HG02759 (cell line): Measurements from ENCODE around the gene ADAMTSL2.

Source experiments
- ATAC-seq: cut with Tn5 transposase; IDR thresholded peaks from one replicate; pipeline ENCODE4 v1.9.1; 2021; ENCODE audit warnings: mild to moderate bottlenecking, moderate library complexity; ENCODE audit not compliant: unreplicated experiment

The ADAMTSL2 gene

DNA sequence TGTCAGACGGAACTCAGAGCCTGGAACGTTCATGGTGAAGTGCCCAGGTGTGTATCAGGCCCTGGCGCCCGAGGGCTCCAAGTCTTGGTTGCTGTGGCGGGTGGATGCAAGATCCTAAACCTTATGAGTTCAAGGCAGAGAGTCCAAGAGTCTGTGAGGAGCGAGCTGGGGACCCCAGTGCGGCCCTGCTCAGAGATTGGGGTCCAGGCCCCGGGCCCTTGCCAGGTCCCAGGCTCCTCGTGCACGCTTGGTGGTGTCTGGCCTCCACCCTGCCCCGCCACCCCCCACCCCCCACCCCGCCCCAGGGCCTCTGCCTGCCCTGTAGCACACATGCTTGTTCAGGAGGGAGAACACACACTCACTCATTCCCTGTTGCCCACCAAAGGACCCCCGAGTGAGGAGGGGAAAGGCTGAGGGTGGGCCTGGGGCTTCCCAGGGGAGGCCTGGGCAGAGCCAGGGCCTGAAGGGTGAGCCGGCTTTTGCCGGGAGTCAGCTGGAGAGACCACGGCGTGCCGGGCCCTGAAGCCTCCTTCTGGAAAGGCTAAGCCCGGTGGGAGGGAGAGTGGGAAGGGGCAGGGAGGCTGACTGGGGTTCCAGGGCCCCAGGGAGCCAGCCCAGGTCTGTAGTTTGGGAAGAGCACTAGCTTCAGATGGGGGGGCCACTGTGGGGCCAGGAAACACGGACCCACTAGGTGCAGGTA, 37.5 kb downstream of the ADAMTSL2 start:
- ATAC-seq = no peak

DNA sequence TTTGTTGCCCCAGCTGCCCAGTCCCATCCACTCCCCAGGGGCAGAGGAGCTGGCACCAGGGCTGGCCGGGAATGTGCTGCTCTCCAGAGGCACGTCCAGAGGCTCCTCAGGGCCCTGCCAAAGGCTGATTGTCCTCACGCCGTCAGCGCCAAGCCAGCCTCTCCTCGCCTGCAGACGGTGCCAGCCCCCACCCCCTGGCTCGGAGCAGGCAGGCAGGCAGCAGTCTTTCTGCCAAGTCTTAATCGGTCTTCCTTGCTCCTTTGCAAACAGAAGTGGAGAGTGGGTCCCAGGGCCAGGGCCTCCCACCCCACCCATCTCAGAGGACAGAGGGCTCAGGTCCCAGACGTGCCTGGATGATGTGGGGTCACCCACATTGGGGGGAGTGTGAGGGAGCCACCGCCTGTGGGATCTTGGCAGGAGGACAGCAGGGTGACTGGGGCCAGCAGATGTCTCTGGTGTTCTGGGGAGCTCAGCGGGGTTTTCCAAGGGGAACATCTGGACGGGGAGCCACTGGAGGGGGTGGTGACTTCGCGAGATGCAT, 38.4 kb downstream of the ADAMTSL2 start:
- no peak for ATAC-seq

DNA sequence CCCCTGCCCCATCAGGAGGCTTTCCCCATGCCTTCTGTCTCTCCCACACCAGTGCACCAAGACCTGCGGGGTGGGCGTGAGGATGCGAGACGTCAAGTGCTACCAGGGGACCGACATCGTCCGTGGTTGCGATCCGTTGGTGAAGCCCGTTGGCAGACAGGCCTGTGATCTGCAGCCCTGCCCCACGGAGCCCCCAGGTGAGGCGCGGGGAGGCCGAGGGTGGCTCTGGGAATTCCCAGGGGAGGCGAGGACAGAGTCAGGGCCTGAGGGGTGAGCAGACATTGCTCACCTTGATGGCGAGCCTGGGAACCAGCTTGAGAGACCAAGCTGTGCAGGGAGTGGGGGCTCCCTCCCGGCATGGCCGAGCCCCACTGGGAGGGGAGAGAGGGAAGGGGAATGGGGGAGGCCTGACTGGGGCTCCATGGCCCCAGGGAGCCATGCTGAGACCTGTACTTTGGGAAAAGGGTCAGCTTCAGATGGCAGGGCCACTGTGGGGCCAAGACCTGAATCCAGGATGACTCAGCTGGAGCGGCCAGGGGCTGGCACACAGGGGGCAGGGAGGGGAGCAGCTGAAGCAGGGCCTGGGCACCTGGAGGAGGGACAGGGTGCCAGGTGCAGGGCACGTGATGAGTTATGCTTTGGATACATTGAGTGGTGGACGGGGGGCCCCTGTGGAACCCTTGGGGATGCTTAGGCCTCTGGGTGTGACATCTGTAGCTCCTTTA, 39.4 kb downstream of the ADAMTSL2 start:
- ATAC-seq = no peak

DNA sequence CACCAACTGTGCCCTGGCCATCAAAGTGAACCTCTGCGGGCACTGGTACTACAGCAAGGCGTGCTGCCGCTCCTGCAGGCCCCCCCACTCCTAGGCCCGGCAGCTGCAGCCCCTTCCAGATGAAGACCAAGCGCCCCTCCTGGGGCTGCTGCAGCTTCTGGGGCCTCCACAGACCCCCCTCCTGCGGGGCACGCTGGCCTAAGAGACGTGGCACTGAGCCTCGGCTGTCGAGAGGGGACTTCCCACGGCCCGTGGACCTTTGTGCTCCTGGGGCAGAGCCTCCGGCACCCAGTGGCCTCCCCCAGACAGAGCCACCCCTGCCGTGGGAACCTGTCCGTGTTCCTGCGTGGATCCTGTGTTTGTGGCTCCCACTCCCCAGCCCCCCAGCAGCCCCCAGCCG, 40.3 kb downstream of the ADAMTSL2 start:
- ATAC-seq = no peak

DNA sequence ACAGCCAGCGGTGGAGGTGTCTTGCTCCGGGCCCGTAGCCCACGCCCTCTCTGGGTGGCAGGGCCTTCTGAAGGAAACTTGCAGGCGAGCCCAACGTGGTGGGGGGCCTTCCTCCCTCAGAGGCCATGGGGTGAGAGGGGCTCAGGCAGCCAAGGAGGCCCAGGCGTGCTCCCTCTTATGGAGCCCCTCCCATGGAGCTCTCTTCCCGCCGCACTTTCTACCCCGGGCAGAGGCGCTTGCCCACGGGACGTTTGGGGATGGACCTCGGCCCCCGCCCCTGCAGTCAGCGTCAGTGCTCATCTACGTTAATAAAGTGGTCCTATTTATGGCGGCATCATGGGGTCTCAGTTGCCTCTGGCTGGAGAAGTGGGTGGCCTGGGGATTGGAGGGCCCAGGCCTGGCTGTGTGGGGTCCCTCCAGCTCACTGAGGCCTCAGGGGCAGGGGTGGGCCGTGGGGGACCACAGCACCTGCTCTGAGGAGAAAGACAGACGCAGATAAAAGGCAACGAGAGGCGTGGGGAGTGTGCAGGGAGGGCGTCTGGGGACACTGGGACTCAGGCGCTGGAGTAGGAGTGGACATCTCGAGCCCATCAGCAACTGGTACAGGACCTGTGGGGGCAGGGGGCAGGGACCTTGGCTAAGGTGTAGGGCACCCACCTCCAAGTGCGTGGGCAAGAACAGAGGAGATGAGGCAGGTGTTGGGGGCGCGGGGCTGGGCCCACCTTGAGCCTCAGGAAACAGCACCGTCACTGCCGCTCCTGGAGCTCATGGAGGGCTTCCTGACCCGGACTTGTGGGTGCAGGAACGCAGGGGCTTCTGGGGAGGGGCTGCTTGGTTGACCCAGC, 40.9 kb downstream of the ADAMTSL2 start:
- ATAC-seq = no peak

DNA sequence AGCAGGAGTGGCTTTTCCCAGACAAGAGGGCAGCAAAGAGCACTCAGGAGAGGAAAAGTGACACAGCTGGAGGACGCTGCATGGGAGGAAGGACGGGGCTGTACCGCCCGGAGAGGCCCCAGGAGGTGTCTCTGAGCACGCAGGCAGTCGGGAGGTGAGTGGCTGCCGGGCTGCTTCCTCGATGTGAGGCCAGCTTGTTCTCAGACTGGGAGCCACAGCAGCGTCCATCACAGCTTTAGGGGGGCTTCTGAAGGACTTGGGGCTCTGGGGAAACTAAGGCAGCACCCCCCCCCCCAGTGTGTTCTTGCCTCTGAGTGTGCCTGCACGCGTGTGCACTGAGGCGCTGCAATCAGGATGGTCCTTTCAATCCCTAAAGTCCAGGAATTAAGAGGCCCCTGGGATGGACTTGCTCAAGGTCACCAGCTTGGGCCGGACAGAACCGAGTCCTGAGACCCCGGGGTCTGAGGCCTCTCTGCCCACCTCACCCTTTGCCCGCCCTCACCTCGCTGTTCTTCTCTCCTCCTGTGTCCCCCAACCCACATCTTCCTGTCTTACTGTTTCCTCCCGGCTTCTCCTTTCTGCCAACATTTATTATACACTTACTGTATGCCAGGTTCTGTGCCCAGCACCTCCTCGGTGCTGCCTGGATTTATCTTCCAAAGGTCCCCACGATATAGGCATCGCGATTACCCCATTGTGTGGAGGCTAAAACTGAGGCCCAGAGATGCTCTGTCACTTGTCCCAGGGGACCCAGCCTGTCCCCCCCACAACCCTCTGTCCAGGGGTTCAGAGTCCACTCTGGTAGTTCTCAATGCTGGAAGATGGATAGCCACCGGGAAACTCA, 41.7 kb downstream of the ADAMTSL2 start:
- no peak for ATAC-seq

DNA sequence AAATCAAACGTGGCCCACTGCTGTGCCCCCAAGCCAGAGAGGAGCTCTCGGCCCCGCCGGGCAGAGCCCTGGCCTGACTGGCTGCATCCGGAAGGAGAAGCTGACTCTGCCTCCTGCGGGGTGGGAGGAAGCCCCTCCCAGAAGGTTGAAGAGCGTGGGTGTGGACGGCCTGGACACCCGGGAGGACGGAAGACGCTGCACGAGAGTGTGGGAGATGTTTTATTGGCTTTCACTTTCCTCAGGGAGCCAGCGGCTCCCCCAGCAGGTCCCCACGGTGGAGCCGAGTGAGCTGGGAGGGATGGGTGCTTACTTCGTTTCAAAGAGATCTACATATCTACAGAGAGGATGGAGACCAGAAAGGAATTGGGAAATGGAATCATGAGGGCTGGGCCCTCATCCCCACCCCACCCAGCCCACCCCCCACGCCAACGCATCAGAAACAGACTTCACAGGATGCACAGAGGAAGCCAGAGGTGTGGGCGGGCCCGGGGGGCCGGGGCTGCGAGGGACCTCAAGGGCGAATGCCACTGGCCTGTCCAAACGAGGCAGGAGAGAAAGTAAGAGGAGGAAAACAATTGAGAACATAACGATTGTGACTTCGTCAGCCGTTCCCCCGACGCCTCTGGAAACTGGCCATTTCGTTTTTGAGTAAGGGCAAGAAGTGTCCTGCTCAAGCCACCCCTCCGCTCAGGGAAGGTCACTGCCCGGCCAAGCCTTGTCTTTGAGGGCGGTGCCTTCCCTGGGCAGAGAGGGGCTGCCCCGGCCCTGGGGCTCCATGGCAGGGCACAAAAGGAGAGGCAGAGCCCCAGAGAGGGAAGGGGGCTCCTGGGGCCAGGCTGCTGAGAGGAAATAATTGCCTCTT, 42.6 kb downstream of the ADAMTSL2 start:
- no peak for ATAC-seq

DNA sequence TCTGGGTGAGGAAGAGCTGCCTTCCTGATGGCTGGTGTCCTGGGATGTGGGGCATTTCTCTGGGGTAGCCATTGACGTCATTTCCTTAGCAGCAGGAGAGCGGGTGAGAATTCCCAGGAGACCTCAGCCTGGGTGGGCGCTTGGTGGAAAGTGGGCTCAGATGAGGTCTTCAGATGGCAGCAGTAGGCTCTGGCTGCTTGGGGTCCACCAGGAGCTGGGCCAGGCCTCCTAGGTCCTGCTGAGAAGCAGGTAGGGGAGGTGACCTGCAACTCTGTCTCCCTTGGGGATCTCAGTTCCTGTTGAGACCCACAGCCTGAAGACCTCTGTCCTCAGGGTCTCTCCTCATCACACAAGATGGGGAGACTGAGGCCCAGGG, 43.2 kb downstream of the ADAMTSL2 start:
- ATAC-seq = no peak

DNA sequence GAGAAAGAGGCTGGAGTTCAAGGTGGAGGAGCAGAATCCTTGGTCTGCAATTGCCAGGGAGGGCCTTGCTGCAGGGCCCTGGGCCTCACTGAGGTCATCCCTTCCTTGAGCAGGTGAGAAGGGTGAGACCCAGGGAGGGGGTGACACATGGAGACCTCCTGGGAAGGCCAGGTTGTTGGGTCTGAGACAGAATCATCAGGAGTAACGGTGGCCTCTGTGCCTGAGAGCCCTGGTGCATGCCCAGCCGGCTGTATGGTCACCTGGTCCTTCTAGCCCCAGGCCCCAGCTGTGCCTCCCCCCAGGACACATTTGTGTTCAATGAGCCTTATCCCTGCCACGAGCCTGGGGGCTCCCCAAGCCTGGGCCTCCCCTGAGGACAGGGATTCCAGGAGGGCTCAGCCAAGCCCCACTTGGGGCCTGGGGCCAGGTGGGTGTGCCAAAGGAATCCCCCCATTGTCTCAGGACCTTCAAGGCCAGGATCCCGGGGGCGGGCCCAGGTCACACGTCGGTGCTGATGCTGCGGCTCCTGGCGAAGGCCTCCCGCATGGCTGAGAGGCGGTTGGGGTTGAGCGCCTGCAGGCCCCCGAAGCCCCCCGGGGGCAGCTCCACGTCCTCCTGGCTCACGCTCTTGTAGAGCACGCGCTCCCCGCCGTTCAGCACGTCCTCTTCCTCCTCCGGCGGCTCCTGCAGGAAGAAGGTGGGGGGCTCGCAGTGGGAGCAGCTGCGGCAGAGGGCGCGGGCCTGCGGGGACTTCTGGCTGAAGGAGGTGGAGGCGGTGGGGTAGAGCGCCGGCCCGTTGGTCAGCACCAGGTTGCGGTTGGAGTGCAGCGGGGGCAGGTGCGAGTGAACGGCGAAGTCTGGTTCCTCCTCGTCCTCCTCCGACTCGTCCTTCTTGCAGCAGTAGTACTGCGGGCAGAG, 44.3 kb downstream of the ADAMTSL2 start:
- ATAC-seq = no peak

DNA sequence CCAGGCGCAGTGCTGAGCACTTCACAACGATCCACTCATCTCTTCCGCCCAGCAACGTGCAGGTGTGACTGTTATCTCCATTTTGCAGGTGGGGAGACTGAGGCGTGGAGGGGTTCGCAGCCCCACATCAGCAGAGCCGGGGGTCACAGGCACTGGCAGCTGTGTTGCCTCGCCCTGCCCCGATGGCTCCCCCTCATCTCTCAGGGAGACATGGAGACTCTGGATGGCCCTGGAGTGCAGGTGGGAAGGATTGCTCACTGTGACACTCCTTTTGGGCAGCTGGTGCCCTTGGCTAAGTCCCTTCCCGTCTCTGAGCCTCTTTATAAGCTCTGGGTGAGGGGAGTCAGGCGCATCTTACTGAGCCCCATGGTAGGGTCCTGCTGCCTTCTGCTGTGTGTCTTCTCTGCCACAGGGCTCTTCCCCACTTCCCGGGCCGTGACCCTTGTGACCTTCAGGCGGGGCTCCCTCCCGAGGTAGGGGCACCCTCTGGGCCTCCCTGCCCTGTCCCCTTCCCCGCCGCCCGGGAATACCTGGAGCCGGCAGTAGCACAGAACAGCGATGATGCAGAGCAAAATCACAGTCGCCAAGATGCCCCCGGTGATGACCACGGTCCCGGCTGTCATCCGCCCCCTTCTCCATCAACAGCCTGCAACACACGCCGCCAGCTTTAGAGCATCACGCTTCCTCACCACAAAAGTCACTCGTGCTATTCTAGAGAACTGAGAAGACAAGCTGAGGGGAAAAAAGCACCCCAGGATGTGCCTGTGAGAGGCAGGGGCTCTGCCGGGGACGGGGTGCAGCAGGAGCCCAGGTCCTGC, 45.3 kb downstream of the ADAMTSL2 start:
- no peak for ATAC-seq

DNA sequence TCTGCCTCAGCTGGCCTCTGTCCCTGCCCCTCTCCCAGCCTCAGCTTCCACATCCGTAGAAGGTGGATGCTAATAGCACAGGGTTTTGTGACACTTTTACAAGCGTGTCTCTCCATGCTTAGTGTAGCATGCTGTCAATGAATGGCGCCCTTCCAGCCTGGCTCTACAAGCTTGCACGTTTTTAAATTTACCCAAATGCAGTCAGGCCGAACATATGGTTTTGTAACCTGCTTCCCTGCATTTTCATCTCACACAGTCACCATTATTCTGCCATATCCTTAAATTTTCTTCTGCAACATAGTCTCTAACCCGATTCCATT, 45.9 kb downstream of the ADAMTSL2 start:
- no peak for ATAC-seq

DNA sequence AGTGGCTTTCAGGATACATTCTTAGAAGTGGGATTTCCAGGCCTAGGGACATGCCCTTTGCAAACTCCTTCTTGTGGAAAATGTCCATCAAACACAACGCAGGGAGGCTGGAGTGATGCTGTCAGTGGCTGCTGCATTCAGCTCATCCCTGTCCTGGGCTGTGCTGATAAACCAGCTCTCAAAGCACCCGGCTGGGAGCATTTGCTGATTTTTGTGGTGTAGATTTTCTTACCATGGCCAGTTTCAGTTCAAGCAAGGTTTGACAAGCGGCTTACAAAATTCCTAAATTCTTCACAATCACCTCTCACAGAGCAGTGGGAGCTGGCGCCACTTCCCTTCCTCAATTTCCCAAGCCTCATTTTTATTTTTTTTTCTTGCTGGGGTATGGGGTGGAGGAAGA, 46.5 kb downstream of the ADAMTSL2 start:
- no peak for ATAC-seq

DNA sequence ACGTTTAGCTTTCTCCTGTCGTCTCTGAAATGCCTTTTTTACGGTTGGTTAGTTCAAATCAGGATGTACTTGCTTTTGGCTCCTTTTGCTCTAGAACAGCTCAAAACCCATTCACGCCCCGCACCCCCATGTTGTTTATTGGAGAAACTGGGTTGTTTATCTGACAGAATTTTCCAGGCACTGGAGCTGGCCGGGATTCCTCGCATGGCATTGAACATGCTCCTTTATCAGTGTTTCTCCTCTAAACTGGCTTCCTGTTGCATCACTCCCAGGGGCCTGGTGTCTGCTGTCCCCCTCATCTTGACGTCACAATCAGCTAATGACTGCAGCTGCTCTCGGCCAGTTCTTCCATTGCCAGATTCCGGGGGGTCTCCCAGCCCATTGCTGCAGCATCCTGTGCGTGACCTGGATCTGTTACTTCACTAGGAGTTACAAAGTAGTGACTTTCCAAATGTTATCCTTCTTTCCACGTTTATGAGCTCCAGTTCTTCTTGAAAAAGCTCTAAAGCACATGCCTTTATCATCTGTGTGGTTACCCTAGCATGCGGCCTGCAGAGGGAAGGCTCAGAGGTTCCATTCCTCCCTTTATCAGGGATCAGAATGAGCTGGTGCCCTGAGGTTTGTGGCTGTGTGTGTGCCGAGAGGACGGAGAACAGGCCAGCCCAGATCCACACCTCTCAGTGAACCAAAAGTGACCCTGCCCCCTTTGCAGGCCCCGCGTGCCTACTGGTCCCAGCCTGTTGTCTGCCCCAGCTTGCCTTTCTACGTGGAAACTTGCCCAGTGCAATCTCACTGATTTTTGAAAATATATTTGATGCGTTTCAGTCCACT, 47.2 kb downstream of the ADAMTSL2 start:
- no peak for ATAC-seq

DNA sequence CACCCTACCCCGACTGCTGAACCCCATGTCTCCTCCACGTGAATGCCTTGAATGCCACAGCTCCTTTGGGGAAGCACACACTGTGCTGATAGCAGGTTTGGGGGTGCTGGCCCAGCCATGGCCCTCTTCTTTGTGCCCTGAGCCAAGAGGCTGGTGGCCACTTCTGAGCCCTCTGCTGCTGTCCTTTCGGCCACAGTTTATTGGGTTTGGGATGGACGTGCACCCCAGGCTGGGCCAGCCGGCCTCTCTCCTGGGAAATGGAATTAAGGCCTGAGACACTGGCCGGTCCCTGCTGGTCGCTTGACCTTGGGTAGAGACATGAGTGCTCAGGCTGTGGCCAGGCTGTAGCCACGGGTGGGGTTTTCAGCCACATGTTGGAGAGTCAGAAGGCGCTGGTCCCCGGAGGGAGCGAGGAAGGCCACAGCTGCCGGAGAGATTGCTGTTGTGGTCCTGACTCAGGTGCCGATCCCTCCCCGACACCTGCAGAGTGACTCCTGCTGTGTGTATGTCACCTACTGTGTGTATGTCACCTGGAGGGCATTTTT, 48.1 kb downstream of the ADAMTSL2 start:
- no peak for ATAC-seq

DNA sequence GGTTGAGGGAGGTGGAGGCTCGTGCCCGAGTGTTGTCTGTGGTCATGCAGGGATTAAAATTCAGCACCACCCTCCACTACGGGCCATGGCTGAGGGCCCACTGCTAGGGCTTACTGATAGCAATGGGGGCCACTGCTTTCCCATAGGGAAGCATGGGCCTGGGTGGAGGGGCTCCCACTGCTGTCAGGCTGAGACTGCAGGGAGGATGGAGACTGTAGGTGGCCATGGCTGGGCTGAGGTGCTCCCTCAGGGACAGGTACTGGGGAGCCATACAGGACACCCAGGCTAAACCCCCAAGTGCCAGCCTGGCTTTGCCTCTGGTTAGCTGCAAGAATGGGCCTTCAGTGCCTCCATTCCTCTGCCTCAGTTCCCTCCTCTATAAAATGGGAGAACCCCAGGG, 48.6 kb downstream of the ADAMTSL2 start:
- ATAC-seq = no peak

DNA sequence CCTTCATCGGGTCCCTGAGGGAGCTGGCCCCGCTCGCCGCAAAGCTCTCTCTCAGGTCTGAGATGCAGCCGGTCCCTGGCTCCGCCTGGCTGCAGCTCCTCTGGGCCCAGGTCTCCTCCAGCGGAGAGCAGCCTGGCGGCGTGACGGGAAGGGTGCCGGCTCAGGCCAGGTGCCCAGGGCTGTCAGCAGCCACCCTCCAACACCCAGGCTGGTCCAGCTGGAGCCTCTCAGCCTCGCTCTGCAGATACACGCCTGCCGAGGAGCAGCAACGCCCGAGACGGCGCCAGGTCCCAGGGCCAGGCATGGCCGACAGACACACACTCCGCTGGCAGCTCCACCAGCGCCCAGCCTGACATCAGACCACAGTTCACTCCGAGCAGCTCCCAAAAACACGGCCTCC, 49.1 kb downstream of the ADAMTSL2 start:
- no peak for ATAC-seq

DNA sequence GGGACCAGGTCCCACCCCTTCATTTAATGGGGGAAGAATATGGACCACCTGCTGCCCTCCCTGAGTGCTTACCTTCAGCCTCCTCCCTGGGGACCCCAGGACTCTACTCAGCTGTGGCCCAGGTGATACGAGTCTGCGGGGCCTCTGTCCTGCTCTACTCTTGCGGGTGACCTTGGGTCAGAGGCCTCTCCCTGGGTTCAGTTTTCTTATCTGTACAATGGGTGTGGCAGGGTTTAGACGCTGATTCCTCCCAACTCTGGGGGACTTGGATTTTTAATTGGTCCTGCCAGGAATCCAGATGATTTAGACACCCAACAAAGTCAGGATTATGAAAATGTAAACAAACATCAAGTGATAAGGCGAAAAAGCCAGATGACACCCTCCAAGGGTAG, 49.7 kb downstream of the ADAMTSL2 start:
- no peak for ATAC-seq
